ENCODE measurements around the gene ANKRD63. TPM values are rescaled to one million over a fixed set of nuclear protein-coding genes. Genes with fewer than 3 reads are reported as not detected.

ANKRD63 gene
- total RNA-seq, 4 donors from 2014 or later: not detected

- H3K9me3 ChIP-seq: no peaks in the 10 kb centered on the region
- no peaks in the 10 kb centered on the region for H3K36me3 ChIP-seq
- H3K27me3 ChIP-seq: peaks cover 0 to 10% of the 10 kb centered on the region in 2 donors
- no peak overlapping the region for H3K27ac ChIP-seq
- peaks cover 0 to 9% (median 4%) of the 10 kb centered on the region in 4 donors for H3K4me1 ChIP-seq
- TF ChIP-seq POLR2A (IDR thresholded peaks at IDR 0.05) (no peak), CTCF (IDR thresholded peaks at IDR 0.05) (no peak)
- no peak for DNase-seq
- no peak overlapping the region for H3K4me3 ChIP-seq
Observed at GRCh38 chr15:40275523-40275922, 7.3 kb downstream of the ANKRD63 start.

GRCh38 chr15:40274350-40275274, 8.3 kb downstream of the ANKRD63 start:
- DNase-seq: peak; percentile 86 to 91 (median 86)
- H3K27ac ChIP-seq: no peak overlapping the region
- TF ChIP-seq CTCF (IDR thresholded peaks at IDR 0.05) (peak; percentile 100), POLR2A (IDR thresholded peaks at IDR 0.05) (no peak)
- no peaks in the 10 kb centered on the region for H3K36me3 ChIP-seq
- H3K27me3 ChIP-seq: peaks cover 0 to 1% of the 10 kb centered on the region in 2 donors
- peaks cover 0 to 6% (median under 1%) of the 10 kb centered on the region in 4 donors for H3K4me1 ChIP-seq
- H3K9me3 ChIP-seq: no peaks in the 10 kb centered on the region
- H3K4me3 ChIP-seq: no peak overlapping the region

GRCh38 chr15:40273428-40273827, 9.4 kb downstream of the ANKRD63 start:
- H3K27ac ChIP-seq: no peak overlapping the region
- DNase-seq: no peak
- H3K9me3 ChIP-seq: no peaks in the 10 kb centered on the region
- no peaks in the 10 kb centered on the region for H3K4me1 ChIP-seq
- H3K27me3 ChIP-seq: no peaks in the 10 kb centered on the region
- H3K36me3 ChIP-seq: no peaks in the 10 kb centered on the region
- H3K4me3 ChIP-seq: no peak overlapping the region
- TF ChIP-seq POLR2A (IDR thresholded peaks at IDR 0.05) (no peak), CTCF (IDR thresholded peaks at IDR 0.05) (no peak)

- DNase-seq: no peak
- Histone ChIP-seq H3K9me3 (no peaks in the 10 kb centered on the region), H3K4me1 (no peaks in the 10 kb centered on the region), H3K4me3 (no peak overlapping the region), H3K27ac (no peak overlapping the region), H3K27me3 (no peaks in the 10 kb centered on the region), H3K36me3 (no peaks in the 10 kb centered on the region)
- TF ChIP-seq POLR2A (IDR thresholded peaks at IDR 0.05) (no peak), CTCF (IDR thresholded peaks at IDR 0.05) (peak in 1 of 6 experiments; percentile 23)
Observed at GRCh38 chr15:40272485-40273056, 10.3 kb downstream of the ANKRD63 start.

GRCh38 chr15:40271685-40272484, 11.0 kb downstream of the ANKRD63 start:
- no peak overlapping the region for H3K4me3 ChIP-seq
- no peak for DNase-seq
- no peaks in the 10 kb centered on the region for H3K9me3 ChIP-seq

More at GRCh38 chr15:40271685-40272484, 11.0 kb downstream of the ANKRD63 start:
- no peak for TF ChIP-seq POLR2A (IDR thresholded peaks at IDR 0.05)
- no peak for TF ChIP-seq CTCF (IDR thresholded peaks at IDR 0.05)
- Histone ChIP-seq H3K27ac (no peak overlapping the region), H3K4me1 (no peaks in the 10 kb centered on the region), H3K36me3 (no peaks in the 10 kb centered on the region), H3K27me3 (no peaks in the 10 kb centered on the region)

Data from Peyer's patch (tissue), 4 donors.